ENCODE measurements around the gene ARHGAP8.

ARHGAP8 gene

GRCh38 chr22:44825310-44826150, 73.2 kb downstream of the ARHGAP8 start:
- H3K4me3 ChIP-seq (ENCODE audit: low read length) = no peak overlapping the region
- H3K4me1 ChIP-seq (ENCODE audit: insufficient read depth, low read length) = no peaks in the 10 kb centered on the region
- no peaks in the 10 kb centered on the region for H3K9me3 ChIP-seq (ENCODE audit: low read length)
- peaks cover 2% of the 10 kb centered on the region for H3K27me3 ChIP-seq (ENCODE audit: insufficient read depth, low read length)
- no peaks in the 10 kb centered on the region for H3K36me3 ChIP-seq (ENCODE audit: insufficient read depth, low read length)
- H2AFZ ChIP-seq (ENCODE audit: low read depth, low read length) = no peak overlapping the region

- Histone ChIP-seq H3K36me3 (ENCODE audit: insufficient read depth, low read length) (no peaks in the 10 kb centered on the region), H3K27me3 (ENCODE audit: insufficient read depth, low read length) (no peaks in the 10 kb centered on the region), H3K4me1 (ENCODE audit: insufficient read depth, low read length) (no peaks in the 10 kb centered on the region), H3K4me3 (ENCODE audit: low read length) (no peak overlapping the region), H2AFZ (ENCODE audit: low read depth, low read length) (no peak overlapping the region), H3K9me3 (ENCODE audit: low read length) (no peaks in the 10 kb centered on the region)
Measured at GRCh38 chr22:44827666-44828190, 75.4 kb downstream of the ARHGAP8 start.

- Histone ChIP-seq H3K27me3 (ENCODE audit: insufficient read depth, low read length) (no peaks in the 10 kb centered on the region), H3K4me1 (ENCODE audit: insufficient read depth, low read length) (no peaks in the 10 kb centered on the region), H3K4me3 (ENCODE audit: low read length) (no peak overlapping the region), H2AFZ (ENCODE audit: low read depth, low read length) (no peak overlapping the region), H3K36me3 (ENCODE audit: insufficient read depth, low read length) (no peaks in the 10 kb centered on the region), H3K9me3 (ENCODE audit: low read length) (no peaks in the 10 kb centered on the region)
Measured at GRCh38 chr22:44828193-44828592, 75.8 kb downstream of the ARHGAP8 start.

DNA sequence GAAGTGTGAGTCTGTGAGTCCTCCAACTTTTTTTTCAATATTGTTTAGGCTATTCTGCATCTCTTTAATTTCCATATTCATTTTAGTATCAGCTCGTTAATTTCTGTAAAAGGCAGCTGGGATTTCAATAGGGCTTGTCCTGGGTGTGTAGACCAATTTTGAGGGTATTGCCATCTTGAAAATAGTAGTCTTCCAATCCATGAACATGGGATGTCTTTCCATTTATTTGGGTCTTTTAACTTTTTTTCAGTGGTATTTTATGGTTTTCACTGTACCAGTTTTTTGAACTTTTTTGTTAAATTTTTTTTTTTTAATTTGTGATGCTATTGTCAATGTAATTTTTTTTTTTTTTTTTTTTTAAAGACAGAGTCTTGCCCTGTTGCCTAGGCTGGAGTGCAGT, 79.5 kb downstream of the ARHGAP8 start:
- Histone ChIP-seq H3K9me3 (ENCODE audit: low read length) (no peaks in the 10 kb centered on the region), H3K4me1 (ENCODE audit: insufficient read depth, low read length) (no peaks in the 10 kb centered on the region), H3K27me3 (ENCODE audit: insufficient read depth, low read length) (no peaks in the 10 kb centered on the region), H2AFZ (ENCODE audit: low read depth, low read length) (no peak overlapping the region), H3K4me3 (ENCODE audit: low read length) (no peak overlapping the region), H3K36me3 (ENCODE audit: insufficient read depth, low read length) (no peaks in the 10 kb centered on the region)

- no peak overlapping the region for H2AFZ ChIP-seq (ENCODE audit: low read depth, low read length)
- no peaks in the 10 kb centered on the region for H3K36me3 ChIP-seq (ENCODE audit: insufficient read depth, low read length)
- peaks cover 4% of the 10 kb centered on the region for H3K27me3 ChIP-seq (ENCODE audit: insufficient read depth, low read length)
- H3K4me3 ChIP-seq (ENCODE audit: low read length) = no peak overlapping the region
- no peaks in the 10 kb centered on the region for H3K9me3 ChIP-seq (ENCODE audit: low read length)
- no peaks in the 10 kb centered on the region for H3K4me1 ChIP-seq (ENCODE audit: insufficient read depth, low read length)
Measured at GRCh38 chr22:44834065-44834464, 81.7 kb downstream of the ARHGAP8 start.

- no peak overlapping the region for H3K4me3 ChIP-seq (ENCODE audit: low read length)
- no peaks in the 10 kb centered on the region for H3K36me3 ChIP-seq (ENCODE audit: insufficient read depth, low read length)
- peaks cover 13% of the 10 kb centered on the region for H3K27me3 ChIP-seq (ENCODE audit: insufficient read depth, low read length)
- no peaks in the 10 kb centered on the region for H3K9me3 ChIP-seq (ENCODE audit: low read length)
- no peaks in the 10 kb centered on the region for H3K4me1 ChIP-seq (ENCODE audit: insufficient read depth, low read length)
- H2AFZ ChIP-seq (ENCODE audit: low read depth, low read length) = no peak overlapping the region
Measured at GRCh38 chr22:44837481-44837880, 85.1 kb downstream of the ARHGAP8 start.

GRCh38 chr22:44838316-44839016, 86.1 kb downstream of the ARHGAP8 start:
- H3K4me3 ChIP-seq (ENCODE audit: low read length) = no peak overlapping the region
- no peak overlapping the region for H2AFZ ChIP-seq (ENCODE audit: low read depth, low read length)
- H3K9me3 ChIP-seq (ENCODE audit: low read length) = no peaks in the 10 kb centered on the region
- peaks cover 13% of the 10 kb centered on the region for H3K27me3 ChIP-seq (ENCODE audit: insufficient read depth, low read length)
- no peaks in the 10 kb centered on the region for H3K4me1 ChIP-seq (ENCODE audit: insufficient read depth, low read length)
- no peaks in the 10 kb centered on the region for H3K36me3 ChIP-seq (ENCODE audit: insufficient read depth, low read length)

GRCh38 chr22:44839061-44839460, 86.7 kb downstream of the ARHGAP8 start:
- Histone ChIP-seq H3K9me3 (ENCODE audit: low read length) (no peaks in the 10 kb centered on the region), H3K4me1 (ENCODE audit: insufficient read depth, low read length) (no peaks in the 10 kb centered on the region), H3K36me3 (ENCODE audit: insufficient read depth, low read length) (no peaks in the 10 kb centered on the region), H2AFZ (ENCODE audit: low read depth, low read length) (no peak overlapping the region), H3K4me3 (ENCODE audit: low read length) (no peak overlapping the region), H3K27me3 (ENCODE audit: insufficient read depth, low read length) (peaks cover 13% of the 10 kb centered on the region)

DNA sequence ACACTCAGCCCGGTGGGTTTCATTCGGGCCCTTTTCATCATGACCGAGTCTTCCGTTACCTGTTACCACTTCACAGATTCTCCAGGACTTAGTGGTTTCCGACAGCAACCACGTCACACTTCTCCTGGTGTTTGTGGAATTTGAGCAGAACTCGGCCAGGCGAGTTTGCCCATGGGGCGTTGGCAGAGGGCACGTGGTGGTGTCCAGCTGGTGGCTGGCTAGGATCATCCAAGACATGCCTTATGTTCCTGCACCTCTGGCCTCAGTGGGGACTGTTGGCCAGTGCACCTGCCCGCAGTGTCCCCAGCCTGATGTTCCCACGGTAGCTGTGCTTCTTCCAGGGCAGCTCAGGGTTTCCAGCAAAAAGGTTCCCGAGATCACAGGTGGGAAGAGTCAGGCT, 87.3 kb downstream of the ARHGAP8 start:
- peaks cover 13% of the 10 kb centered on the region for H3K27me3 ChIP-seq (ENCODE audit: insufficient read depth, low read length)
- H3K4me1 ChIP-seq (ENCODE audit: insufficient read depth, low read length) = no peaks in the 10 kb centered on the region
- H3K9me3 ChIP-seq (ENCODE audit: low read length) = no peaks in the 10 kb centered on the region
- no peak overlapping the region for H3K4me3 ChIP-seq (ENCODE audit: low read length)
- no peaks in the 10 kb centered on the region for H3K36me3 ChIP-seq (ENCODE audit: insufficient read depth, low read length)
- no peak overlapping the region for H2AFZ ChIP-seq (ENCODE audit: low read depth, low read length)

- H3K9me3 ChIP-seq (ENCODE audit: low read length) = no peaks in the 10 kb centered on the region
- peaks cover 13% of the 10 kb centered on the region for H3K27me3 ChIP-seq (ENCODE audit: insufficient read depth, low read length)
- no peaks in the 10 kb centered on the region for H3K36me3 ChIP-seq (ENCODE audit: insufficient read depth, low read length)
- no peaks in the 10 kb centered on the region for H3K4me1 ChIP-seq (ENCODE audit: insufficient read depth, low read length)
- no peak overlapping the region for H2AFZ ChIP-seq (ENCODE audit: low read depth, low read length)
- H3K4me3 ChIP-seq (ENCODE audit: low read length) = no peak overlapping the region
Measured at GRCh38 chr22:44840611-44841322, 88.4 kb downstream of the ARHGAP8 start.

- H3K27me3 ChIP-seq (ENCODE audit: insufficient read depth, low read length) = peaks cover 13% of the 10 kb centered on the region
Measured at GRCh38 chr22:44842417-44842816, 90.0 kb downstream of the ARHGAP8 start.

DNA sequence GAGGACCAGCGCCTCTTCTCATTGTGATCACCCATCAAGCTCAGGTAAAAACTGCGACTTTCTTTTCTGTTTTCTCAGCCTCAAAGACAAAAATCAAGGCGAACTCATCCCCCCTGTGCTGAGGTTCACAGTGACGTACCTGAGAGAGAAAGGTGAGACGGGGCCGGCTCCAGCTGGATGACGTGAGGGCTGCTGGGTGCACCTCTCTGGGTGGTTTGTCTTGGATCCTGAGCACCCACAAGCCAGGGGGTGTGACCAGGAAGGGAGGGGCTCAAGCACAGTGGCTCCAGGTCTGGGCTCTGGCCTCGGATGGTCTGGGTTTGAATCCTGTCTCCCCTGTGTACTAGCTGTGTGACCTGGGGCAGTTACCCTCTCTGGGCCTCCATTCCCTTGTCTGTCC, 92.8 kb downstream of the ARHGAP8 start:
- Histone ChIP-seq H3K4me1 (ENCODE audit: insufficient read depth, low read length) (no peaks in the 10 kb centered on the region), H3K4me3 (ENCODE audit: low read length) (no peak overlapping the region), H2AFZ (ENCODE audit: low read depth, low read length) (no peak overlapping the region), H3K27me3 (ENCODE audit: insufficient read depth, low read length) (peaks cover 9% of the 10 kb centered on the region), H3K36me3 (ENCODE audit: insufficient read depth, low read length) (no peaks in the 10 kb centered on the region), H3K9me3 (ENCODE audit: low read length) (no peaks in the 10 kb centered on the region)

More at GRCh38 chr22:44842417-44842816, 90.0 kb downstream of the ARHGAP8 start:
- no peak overlapping the region for H3K4me3 ChIP-seq (ENCODE audit: low read length)
- no peaks in the 10 kb centered on the region for H3K9me3 ChIP-seq (ENCODE audit: low read length)
- no peaks in the 10 kb centered on the region for H3K36me3 ChIP-seq (ENCODE audit: insufficient read depth, low read length)
- H2AFZ ChIP-seq (ENCODE audit: low read depth, low read length) = no peak overlapping the region
- H3K4me1 ChIP-seq (ENCODE audit: insufficient read depth, low read length) = no peaks in the 10 kb centered on the region
